Esophagus squamous epithelium (tissue), 5 donors: ENCODE data around the gene SSH2. TPM values are rescaled to one million over a fixed set of nuclear protein-coding genes. Genes with fewer than 3 reads are reported as not detected.

ENCODE experiments used
- DNase-seq: peaks from one replicate; lab custom pipeline; 2025; lab: John Stamatoyannopoulos, UW
- H3K27ac ChIP-seq, 4 donors: fragments of 200-600 bp; sonication (generic); one replicate each; pipeline ENCODE4 v1.5.1; 2016 to 2019; ENCODE audit warnings: mild to moderate bottlenecking in 1 of 4
- H3K27me3 ChIP-seq, 4 donors: fragments of 200-600 bp; sonication (generic); 1 replicate in 3 of 4; 2 replicates in 1 of 4; pipeline versions ENCODE4 v1.5.1 to v1.6.0; 2017 to 2021; ENCODE audit warnings: antibody characterized with exemption in 1 of 4
- H3K36me3 ChIP-seq, 3 donors: fragments of 200-600 bp; sonication (generic); one replicate each; pipeline ENCODE4 v1.5.1; 2016 to 2019
- H3K4me1 ChIP-seq, 3 donors: fragments of 200-600 bp; sonication (generic); one replicate each; pipeline ENCODE4 v1.5.1; 2017 to 2019
- H3K4me3 ChIP-seq, 4 donors: fragments of 200-600 bp; sonication (generic); 1 replicate in 3 of 4; 2 replicates in 1 of 4; pipeline ENCODE4 v1.5.1; 2016 to 2019; ENCODE audit warnings: mild to moderate bottlenecking in 2 of 4, moderate library complexity in 1 of 4
- H3K9me3 ChIP-seq, 3 donors: fragments of 200-600 bp; sonication (generic); one replicate each; pipeline ENCODE4 v1.5.1; 2016 to 2019
- CTCF ChIP-seq, 6 experiments: fragments of 450-650 bp in 4 of 6; fragments of 200-600 bp in 2 of 6; sonication (generic) in 2 of 6; IDR thresholded peaks; one replicate each; pipeline ENCODE4 v1.5.1; 2016 to 2019; ENCODE audit warnings: antibody characterized with exemption in 6 of 6, mild to moderate bottlenecking in 4 of 6, moderate library complexity in 4 of 6
- POLR2A ChIP-seq, 4 donors: fragments of 450-650 bp; IDR thresholded peaks; one replicate each; pipeline ENCODE4 v1.6.1; 2017; ENCODE audit warnings: antibody characterized with exemption in 4 of 4, mild to moderate bottlenecking in 4 of 4, moderate library complexity in 3 of 4
- WGBS, 2 donors: methylation state at CpG; one replicate each; pipeline ENCODE4 v1.1.5; 2018; 5-methylcytosine and 5-hydroxymethylcytosine counted together
- intact Hi-C: fragments of 100-400 bp; cut with DNase I; formaldehyde crosslinking; loops from one replicate; pipeline ENCODE4 v1.15.0; 2022
- total RNA-seq, 4 donors: library from RNA; depleted of rRNA; stranded (reverse); fragments of >200 nt; gene quantifications; one replicate each; pipeline ENCODE4 v1.1.0, GENCODE V29; 2016
- donor health status: DM: yes; HTN: yes; CAD: no.

The SSH2 gene
- total RNA-seq, 4 donors from 2014 or later = 9.4 to 29.4 (median 13.2) TPM

- Histone ChIP-seq H3K36me3 (no peaks in the 10 kb centered on the region), H3K27ac (peak overlapping the region in 1 of 4 donors; percentile 2), H3K27me3 (no peaks in the 10 kb centered on the region), H3K9me3 (no peaks in the 10 kb centered on the region), H3K4me1 (peaks cover 6 to 34% (median 17%) of the 10 kb centered on the region in 3 donors), H3K4me3 (no peak overlapping the region)
- intact Hi-C loops = no loop called here
- no peak for DNase-seq
- TF ChIP-seq CTCF (IDR thresholded peaks at IDR 0.05) = no peak
- no peak for TF ChIP-seq POLR2A (IDR thresholded peaks at IDR 0.05)
Observed at GRCh38 chr17:29713626-29714025, 216.4 kb downstream of the SSH2 start.

GRCh38 chr17:29711588-29712385 is 218.2 kb downstream of the SSH2 start:
- 85 to 91% methylated on average over 11 of the region's 11 CpGs for WGBS, 2 donors
- H3K9me3 ChIP-seq = no peaks in the 10 kb centered on the region

GRCh38 chr17:29710891-29711418 is 219.1 kb downstream of the SSH2 start:
- WGBS, 2 donors = 37 to 41% methylated on average over 5 of the region's 5 CpGs
- no peak for DNase-seq
- Histone ChIP-seq H3K4me1 (peaks cover 6 to 34% (median 17%) of the 10 kb centered on the region in 3 donors), H3K9me3 (no peaks in the 10 kb centered on the region), H3K27ac (peak overlapping the region in 3 of 4 donors; percentile 46 to 76 (median 65)), H3K4me3 (no peak overlapping the region), H3K27me3 (no peaks in the 10 kb centered on the region), H3K36me3 (no peaks in the 10 kb centered on the region)
- no peak for TF ChIP-seq POLR2A (IDR thresholded peaks at IDR 0.05)
- TF ChIP-seq CTCF (IDR thresholded peaks at IDR 0.05) = no peak
- intact Hi-C loops = no loop called here

More at GRCh38 chr17:29711588-29712385, 218.2 kb downstream of the SSH2 start:
- no peak for TF ChIP-seq CTCF (IDR thresholded peaks at IDR 0.05)
- no peak for TF ChIP-seq POLR2A (IDR thresholded peaks at IDR 0.05)
- DNase-seq = no peak
- intact Hi-C loops = no loop called here
- Histone ChIP-seq H3K4me1 (peaks cover 6 to 34% (median 17%) of the 10 kb centered on the region in 3 donors), H3K4me3 (no peak overlapping the region), H3K27ac (peak overlapping the region; percentile 4 to 76 (median 56)), H3K27me3 (no peaks in the 10 kb centered on the region), H3K36me3 (no peaks in the 10 kb centered on the region)

- TF ChIP-seq CTCF (IDR thresholded peaks at IDR 0.05) (no peak), POLR2A (IDR thresholded peaks at IDR 0.05) (no peak)
- 79% methylated on average over 1 of the region's 1 CpG for WGBS, 2 donors
- H3K4me1 ChIP-seq = peaks cover 6 to 34% (median 17%) of the 10 kb centered on the region in 3 donors
- no peaks in the 10 kb centered on the region for H3K36me3 ChIP-seq
- intact Hi-C loops = no loop called here
- no peak for DNase-seq
- H3K9me3 ChIP-seq = no peaks in the 10 kb centered on the region
- no peaks in the 10 kb centered on the region for H3K27me3 ChIP-seq
- H3K4me3 ChIP-seq = no peak overlapping the region
- H3K27ac ChIP-seq = peak overlapping the region in 3 of 4 donors; percentile 46 to 76 (median 65)
Observed at GRCh38 chr17:29710520-29710884, 219.5 kb downstream of the SSH2 start.

- intact Hi-C loops = no loop called here
- Histone ChIP-seq H3K4me3 (no peak overlapping the region), H3K4me1 (peaks cover 6 to 34% (median 17%) of the 10 kb centered on the region in 3 donors), H3K36me3 (no peaks in the 10 kb centered on the region), H3K27ac (peak overlapping the region; percentile 41 to 76 (median 56)), H3K27me3 (no peaks in the 10 kb centered on the region), H3K9me3 (no peaks in the 10 kb centered on the region)
- TF ChIP-seq CTCF (IDR thresholded peaks at IDR 0.05) (no peak), POLR2A (IDR thresholded peaks at IDR 0.05) (no peak)
- no peak for DNase-seq
- 55 to 59% methylated on average over 3 of the region's 3 CpGs for WGBS, 2 donors
Observed at GRCh38 chr17:29709866-29710519, 220.0 kb downstream of the SSH2 start.
